Cardiac muscle cell (in vitro differentiated cells and primary cell): ENCODE measurements around the gene AUTS2. TPM values are rescaled to one million over a fixed set of nuclear protein-coding genes. Genes with fewer than 3 reads are reported as not detected.

ENCODE experiments used
- DNase-seq, 2 donors: peaks; one replicate each; pipeline versions ENCODE4 v3.0.0 to v3.0.0-alpha.2; 2010 to 2017; ENCODE audit warnings: low read depth in 1 of 2, low spot score in 1 of 2
- H3K27ac ChIP-seq: fragments of 200-600 bp; sonication (generic); 2 replicates; pipeline ENCODE4 v1.5.1; 2016
- H3K27me3 ChIP-seq: fragments of 200-600 bp; sonication (generic); 2 replicates; pipeline ENCODE4 v1.6.0; 2016; ENCODE audit warnings: control low read depth
- H3K36me3 ChIP-seq: fragments of 200-600 bp; sonication (generic); 2 replicates; pipeline ENCODE4 v1.5.1; 2016; ENCODE audit warnings: control low read depth
- H3K4me1 ChIP-seq: fragments of 200-600 bp; sonication (generic); 2 replicates; pipeline ENCODE4 v1.8.1; 2017; ENCODE audit warnings: low read depth, mild to moderate bottlenecking, mixed run types
- H3K4me3 ChIP-seq: fragments of 200-600 bp; sonication (generic); 2 replicates; pipeline ENCODE4 v1.5.1; 2016; ENCODE audit warnings: mild to moderate bottlenecking
- H3K9me3 ChIP-seq: fragments of 200-600 bp; sonication (generic); 2 replicates; pipeline ENCODE4 v1.5.1; 2017; ENCODE audit warnings: low read depth, mild to moderate bottlenecking, control low read depth
- polyA plus RNA-seq: library from polyadenylated mRNA; unstranded; fragments of >200 nt; fragmentation: Nextera tagmentation; extraction: Ambion mirVana; gene quantifications from 2 replicates; pipeline ENCODE4 v1.2.1, GENCODE V29; 2016
- total RNA-seq: library from RNA; depleted of rRNA; stranded (reverse); fragments of >200 nt; gene quantifications from 2 replicates; pipeline ENCODE4 v1.2.3, GENCODE V29; 2016
- TF ChIP-seq, protein P1 (sequence below): IDR thresholded peaks from 2 replicates; pipeline ENCODE4 v1.5.1; 2012; ENCODE audit warnings: low read depth, mild to moderate bottlenecking, low read length

Gene AUTS2
- total and polyA plus RNA-seq, 2 experiments from 2014 or later, result 41.0 to 45.5 TPM

DNA sequence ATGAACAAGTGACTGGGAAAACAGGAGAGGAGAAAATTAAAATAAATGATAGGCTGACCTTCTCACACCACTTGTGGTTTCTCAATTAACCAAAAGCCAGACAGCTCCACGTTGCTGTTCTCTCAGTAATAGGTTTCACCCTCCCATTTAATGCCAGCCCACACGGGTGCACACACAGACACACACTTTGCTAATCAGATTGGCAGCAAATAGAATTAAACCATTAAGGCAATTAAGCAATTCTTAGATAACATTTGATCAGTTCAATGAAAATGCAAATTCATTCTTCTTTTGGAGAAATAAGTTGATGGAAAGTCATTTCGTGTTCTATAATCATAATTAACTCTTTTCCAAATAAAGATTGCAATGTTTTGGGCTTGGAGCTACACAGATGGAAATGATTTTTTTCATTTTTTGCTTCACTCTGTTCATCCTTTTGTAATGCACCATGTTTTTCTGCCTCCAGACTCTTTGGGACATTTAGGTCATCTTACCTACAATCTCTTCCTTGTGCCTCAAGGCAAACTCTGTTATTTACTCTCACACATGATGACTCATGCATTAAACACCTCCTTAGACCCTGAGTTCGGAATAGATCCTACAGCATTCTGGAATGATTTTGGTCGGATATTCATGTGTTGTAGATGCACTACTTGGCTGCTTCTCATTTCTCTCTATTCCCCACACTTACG, 700.7 kb downstream of the AUTS2 start:
- H3K27me3 ChIP-seq, result no peaks in the 10 kb centered on the region
- no peak overlapping the region for H3K4me3 ChIP-seq
- no peaks in the 10 kb centered on the region for H3K9me3 ChIP-seq
- no peak for DNase-seq
- H3K4me1 ChIP-seq, result no peaks in the 10 kb centered on the region
- H3K36me3 ChIP-seq, result no peaks in the 10 kb centered on the region
- TF ChIP-seq, protein P1, sequence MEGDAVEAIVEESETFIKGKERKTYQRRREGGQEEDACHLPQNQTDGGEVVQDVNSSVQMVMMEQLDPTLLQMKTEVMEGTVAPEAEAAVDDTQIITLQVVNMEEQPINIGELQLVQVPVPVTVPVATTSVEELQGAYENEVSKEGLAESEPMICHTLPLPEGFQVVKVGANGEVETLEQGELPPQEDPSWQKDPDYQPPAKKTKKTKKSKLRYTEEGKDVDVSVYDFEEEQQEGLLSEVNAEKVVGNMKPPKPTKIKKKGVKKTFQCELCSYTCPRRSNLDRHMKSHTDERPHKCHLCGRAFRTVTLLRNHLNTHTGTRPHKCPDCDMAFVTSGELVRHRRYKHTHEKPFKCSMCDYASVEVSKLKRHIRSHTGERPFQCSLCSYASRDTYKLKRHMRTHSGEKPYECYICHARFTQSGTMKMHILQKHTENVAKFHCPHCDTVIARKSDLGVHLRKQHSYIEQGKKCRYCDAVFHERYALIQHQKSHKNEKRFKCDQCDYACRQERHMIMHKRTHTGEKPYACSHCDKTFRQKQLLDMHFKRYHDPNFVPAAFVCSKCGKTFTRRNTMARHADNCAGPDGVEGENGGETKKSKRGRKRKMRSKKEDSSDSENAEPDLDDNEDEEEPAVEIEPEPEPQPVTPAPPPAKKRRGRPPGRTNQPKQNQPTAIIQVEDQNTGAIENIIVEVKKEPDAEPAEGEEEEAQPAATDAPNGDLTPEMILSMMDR, result no peak
- H3K27ac ChIP-seq, result no peak overlapping the region

DNA sequence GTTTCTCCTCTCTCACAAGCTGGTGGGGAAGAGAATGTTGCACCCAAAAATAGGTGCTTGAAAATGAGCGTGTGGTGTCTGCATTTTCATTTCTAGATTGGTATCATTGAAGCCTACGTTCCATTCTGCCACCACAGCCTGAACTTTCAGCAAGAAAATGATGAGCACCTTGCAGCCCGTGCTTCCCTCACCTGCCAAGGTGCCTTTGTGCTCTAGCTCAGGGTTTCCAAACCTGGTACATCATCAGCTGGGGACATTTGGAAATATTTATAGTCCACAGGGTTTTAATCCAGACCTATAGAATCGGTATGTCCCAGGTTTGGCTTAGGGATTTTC, 701.2 kb downstream of the AUTS2 start:
- H3K36me3 ChIP-seq, result no peaks in the 10 kb centered on the region
- H3K9me3 ChIP-seq, result no peaks in the 10 kb centered on the region
- no peak overlapping the region for H3K27ac ChIP-seq
- H3K4me1 ChIP-seq, result no peaks in the 10 kb centered on the region
- no peaks in the 10 kb centered on the region for H3K27me3 ChIP-seq
- no peak for DNase-seq
- TF ChIP-seq, protein P1, result no peak
- H3K4me3 ChIP-seq, result no peak overlapping the region

DNA sequence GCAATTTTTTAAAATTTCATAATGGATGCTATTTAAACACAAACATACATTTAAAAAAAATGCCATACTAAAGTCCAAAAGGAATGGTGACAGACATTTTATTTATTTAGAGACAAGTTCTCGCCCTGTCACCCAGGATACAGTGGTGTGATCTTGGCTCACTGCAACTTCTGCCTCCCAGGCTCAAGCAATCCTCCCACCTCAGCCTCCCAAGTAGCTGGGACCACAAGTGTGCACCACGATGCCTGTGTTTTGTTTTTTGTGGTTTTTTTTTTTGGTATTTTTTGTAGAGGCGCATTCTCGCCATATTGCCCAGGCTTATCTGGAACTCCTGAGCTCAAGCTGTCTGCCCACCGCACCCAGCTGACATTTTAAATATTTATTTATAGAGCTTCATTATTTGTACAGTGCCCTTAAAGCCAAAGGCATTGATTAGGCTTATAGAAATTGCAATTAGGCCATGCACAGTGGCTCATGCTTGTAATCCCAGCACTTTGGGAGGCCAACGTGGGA, 703.5 kb downstream of the AUTS2 start:
- Histone ChIP-seq H3K4me1 (no peaks in the 10 kb centered on the region), H3K27me3 (no peaks in the 10 kb centered on the region), H3K9me3 (no peaks in the 10 kb centered on the region), H3K27ac (no peak overlapping the region), H3K4me3 (no peak overlapping the region), H3K36me3 (no peaks in the 10 kb centered on the region)
- TF ChIP-seq, protein P1, result no peak
- DNase-seq, result no peak

DNA sequence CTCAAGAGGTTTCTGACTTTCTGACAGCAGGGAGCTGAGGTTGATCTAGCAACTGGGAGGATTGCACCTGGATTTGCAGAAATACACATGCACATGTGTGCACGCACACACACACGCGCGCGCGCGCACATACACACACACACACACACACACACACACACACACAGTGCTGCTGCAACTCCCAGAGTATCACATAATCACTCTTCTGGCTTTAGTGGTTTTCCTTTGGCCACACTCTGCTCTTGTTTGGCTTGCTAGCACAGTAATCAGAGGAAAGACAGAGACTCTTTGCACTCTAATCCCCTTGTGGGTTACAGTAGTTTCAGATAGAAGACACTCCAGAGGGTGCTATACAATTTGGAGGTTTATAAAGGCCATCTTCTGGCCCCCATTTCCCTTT, 705.0 kb downstream of the AUTS2 start:
- Histone ChIP-seq H3K27ac (no peak overlapping the region), H3K27me3 (no peaks in the 10 kb centered on the region), H3K9me3 (no peaks in the 10 kb centered on the region), H3K4me3 (no peak overlapping the region), H3K36me3 (no peaks in the 10 kb centered on the region), H3K4me1 (peaks cover 4% of the 10 kb centered on the region)
- TF ChIP-seq, protein P1, result no peak
- no peak for DNase-seq

DNA sequence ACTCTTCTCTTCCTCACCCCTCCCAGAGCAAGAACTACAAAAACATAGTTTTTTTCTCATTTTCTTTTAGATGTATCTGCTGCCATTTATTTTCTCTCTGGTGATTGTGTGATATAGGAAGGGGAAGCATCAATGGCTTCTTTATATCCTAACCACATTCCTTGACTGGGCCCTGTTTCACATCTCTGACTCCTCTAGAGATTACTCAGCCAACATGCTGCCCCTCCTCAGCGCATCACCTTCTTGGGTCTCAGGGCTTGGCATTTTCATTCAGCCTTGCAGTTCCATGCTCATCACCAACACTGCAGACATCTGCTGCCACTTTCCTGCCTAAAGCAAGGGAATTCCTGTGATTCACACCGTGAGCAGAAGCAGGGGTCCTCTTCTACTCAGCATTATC, 705.5 kb downstream of the AUTS2 start:
- H3K27ac ChIP-seq, result no peak overlapping the region
- no peak for DNase-seq
- TF ChIP-seq, protein P1, result no peak

More for the DNA sequence above, 705.5 kb downstream of the AUTS2 start:
- Histone ChIP-seq H3K4me1 (peaks cover 4% of the 10 kb centered on the region), H3K36me3 (no peaks in the 10 kb centered on the region), H3K27me3 (no peaks in the 10 kb centered on the region), H3K9me3 (no peaks in the 10 kb centered on the region), H3K4me3 (no peak overlapping the region)
